ENCODE data around the gene RUVBL1. TPM values are rescaled to one million over a fixed set of nuclear protein-coding genes. Genes with fewer than 3 reads are reported as not detected.
A peak's percentile ranks its signal among the peaks of the same experiment; 100 is the strongest.

Gene RUVBL1
- 10 to 100 TPM; 16.3 to 35.6 (median 28.3) TPM for total RNA-seq

GRCh38 chr3:128123538-128124368 is at the start of gene RUVBL1:
Gene RUVBL1 (minus strand): TSS chr3:128123812. CDS start chr3:128123724, 88 bp downstream.
- 5% methylated on average over 29 of the region's 47 CpGs for WGBS
- Histone ChIP-seq H3K27me3 (no peaks in the 10 kb centered on the region), H3K4me1 (peaks cover 12% of the 10 kb centered on the region), H3K27ac (peak within 1 kb of the TSS; percentile 68), H3K4me3 (peak within 1 kb of the TSS; percentile 74), H3K9me3 (no peaks in the 10 kb centered on the region), H3K36me3 (no peaks in the 10 kb centered on the region)
- peak; percentile 6 to 53 (median 46) for TF ChIP-seq POLR2AphosphoS5 (IDR thresholded peaks at IDR 0.05)
- peak in 1 of 2 donors; percentile 60 for TF ChIP-seq POLR2A (IDR thresholded peaks at IDR 0.05)
- no peak for TF ChIP-seq EP300 (IDR thresholded peaks at IDR 0.05)
- TF ChIP-seq, protein P1, sequence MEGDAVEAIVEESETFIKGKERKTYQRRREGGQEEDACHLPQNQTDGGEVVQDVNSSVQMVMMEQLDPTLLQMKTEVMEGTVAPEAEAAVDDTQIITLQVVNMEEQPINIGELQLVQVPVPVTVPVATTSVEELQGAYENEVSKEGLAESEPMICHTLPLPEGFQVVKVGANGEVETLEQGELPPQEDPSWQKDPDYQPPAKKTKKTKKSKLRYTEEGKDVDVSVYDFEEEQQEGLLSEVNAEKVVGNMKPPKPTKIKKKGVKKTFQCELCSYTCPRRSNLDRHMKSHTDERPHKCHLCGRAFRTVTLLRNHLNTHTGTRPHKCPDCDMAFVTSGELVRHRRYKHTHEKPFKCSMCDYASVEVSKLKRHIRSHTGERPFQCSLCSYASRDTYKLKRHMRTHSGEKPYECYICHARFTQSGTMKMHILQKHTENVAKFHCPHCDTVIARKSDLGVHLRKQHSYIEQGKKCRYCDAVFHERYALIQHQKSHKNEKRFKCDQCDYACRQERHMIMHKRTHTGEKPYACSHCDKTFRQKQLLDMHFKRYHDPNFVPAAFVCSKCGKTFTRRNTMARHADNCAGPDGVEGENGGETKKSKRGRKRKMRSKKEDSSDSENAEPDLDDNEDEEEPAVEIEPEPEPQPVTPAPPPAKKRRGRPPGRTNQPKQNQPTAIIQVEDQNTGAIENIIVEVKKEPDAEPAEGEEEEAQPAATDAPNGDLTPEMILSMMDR (IDR thresholded peaks at IDR 0.05): no peak
- peak; percentile 98 for DNase-seq (ENCODE audit: low spot score in 2 of 2)

- no peak for DNase-seq (ENCODE audit: low spot score in 2 of 2)
- H3K4me3 ChIP-seq: no peak overlapping the region
- no peaks in the 10 kb centered on the region for H3K36me3 ChIP-seq
- no peaks in the 10 kb centered on the region for H3K9me3 ChIP-seq
- WGBS: 81% methylated on average over 8 of the region's 8 CpGs
- peaks cover 12% of the 10 kb centered on the region for H3K4me1 ChIP-seq
- TF ChIP-seq, protein P1 (IDR thresholded peaks at IDR 0.05): no peak
- no peak for TF ChIP-seq POLR2A (IDR thresholded peaks at IDR 0.05)
- TF ChIP-seq EP300 (IDR thresholded peaks at IDR 0.05): no peak
- no peak for TF ChIP-seq POLR2AphosphoS5 (IDR thresholded peaks at IDR 0.05)
- no peaks in the 10 kb centered on the region for H3K27me3 ChIP-seq
- no peak overlapping the region for H3K27ac ChIP-seq
Observed at GRCh38 chr3:128173200-128173599, 49.6 kb upstream of the RUVBL1 start.

GRCh38 chr3:128170866-128171516 is 47.4 kb upstream of the RUVBL1 start:
- no peak for DNase-seq (ENCODE audit: low spot score in 2 of 2)
- Histone ChIP-seq H3K36me3 (no peaks in the 10 kb centered on the region), H3K4me3 (no peak overlapping the region), H3K27me3 (no peaks in the 10 kb centered on the region), H3K4me1 (peaks cover 5% of the 10 kb centered on the region), H3K9me3 (no peaks in the 10 kb centered on the region), H3K27ac (no peak overlapping the region)
- 36% methylated on average over 5 of the region's 5 CpGs for WGBS
- TF ChIP-seq POLR2A (IDR thresholded peaks at IDR 0.05) (no peak), EP300 (IDR thresholded peaks at IDR 0.05) (no peak), POLR2AphosphoS5 (IDR thresholded peaks at IDR 0.05) (no peak)
- TF ChIP-seq, protein P1 (IDR thresholded peaks at IDR 0.05): peak; percentile 55 to 61

DNA sequence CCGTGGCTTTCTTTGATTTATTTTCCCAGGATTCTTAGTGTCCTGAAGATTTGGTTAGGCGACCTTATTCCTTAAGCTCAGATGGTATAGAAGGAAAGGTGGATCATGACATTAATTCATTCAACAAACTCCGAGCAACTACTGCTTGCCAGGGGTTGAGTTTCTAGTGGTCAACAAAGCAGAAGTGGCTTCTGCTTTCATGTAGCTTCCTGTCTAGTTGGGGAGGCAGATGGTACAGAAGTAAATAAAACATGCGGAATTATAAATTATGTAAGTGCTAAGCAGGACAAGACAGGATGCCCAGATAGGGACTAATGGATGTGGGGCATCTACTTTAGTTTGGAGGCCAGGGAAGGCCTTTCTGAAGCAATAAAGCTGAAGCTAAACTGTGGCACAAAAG is 45.2 kb upstream of the RUVBL1 start:
- Histone ChIP-seq H3K4me1 (no peaks in the 10 kb centered on the region), H3K4me3 (no peak overlapping the region), H3K27ac (no peak overlapping the region), H3K9me3 (no peaks in the 10 kb centered on the region), H3K27me3 (no peaks in the 10 kb centered on the region), H3K36me3 (no peaks in the 10 kb centered on the region)
- TF ChIP-seq POLR2A (IDR thresholded peaks at IDR 0.05) (no peak), POLR2AphosphoS5 (IDR thresholded peaks at IDR 0.05) (no peak), EP300 (IDR thresholded peaks at IDR 0.05) (no peak)
- TF ChIP-seq, protein P1 (IDR thresholded peaks at IDR 0.05): no peak
- 86% methylated on average over 4 of the region's 4 CpGs for WGBS
- DNase-seq (ENCODE audit: low spot score in 2 of 2): no peak
